Measurements from ENCODE around the gene KRTAP5-4.
"Not testable (repeated sequence)": the region's sequence is repeated elsewhere in the genome, so short reads cannot be mapped to it uniquely, and the experiment has no call there.

KRTAP5-4 gene

GRCh38 chr11:1623716-1624115 is 1.8 kb upstream of the KRTAP5-4 start:
- Mint-ChIP-seq H3K27ac (no peak overlapping the region), H3K27me3 (peaks cover 13 to 22% of the 10 kb centered on the region in 2 donors), H3K4me3 (no peak overlapping the region), H3K4me1 (ENCODE audit: low read depth in 2 of 2) (peaks cover 5% of the 10 kb centered on the region in 2 donors), H3K36me3 (ENCODE audit: insufficient read depth) (peaks cover 2% of the 10 kb centered on the region), H3K9me3 (no peaks in the 10 kb centered on the region)
- DNase-seq = no peak
- ATAC-seq (replicated peaks) = no peak

- H3K9me3 Mint-ChIP-seq = no peaks in the 10 kb centered on the region
- peaks cover 5% of the 10 kb centered on the region in 2 donors for H3K4me1 Mint-ChIP-seq (ENCODE audit: low read depth in 2 of 2)
- peak overlapping the region in 1 of 2 donors; percentile 47 for H3K27ac Mint-ChIP-seq
- DNase-seq (peak in 1 of 3 experiments; percentile 19), ATAC-seq (replicated peaks) (peak; percentile 97)
- H3K36me3 Mint-ChIP-seq (ENCODE audit: insufficient read depth) = peaks cover 2% of the 10 kb centered on the region
- peaks cover 40% of the 10 kb centered on the region in 2 donors for H3K27me3 Mint-ChIP-seq
- H3K4me3 Mint-ChIP-seq = peak overlapping the region; percentile 3 to 28
Observed at GRCh38 chr11:1619449-1619848, 2.5 kb downstream of the KRTAP5-4 start.

- no peaks in the 10 kb centered on the region for H3K9me3 Mint-ChIP-seq
- ATAC-seq (replicated peaks) (no peak), DNase-seq (no peak)
- no peak overlapping the region for H3K27ac Mint-ChIP-seq
- H3K4me1 Mint-ChIP-seq (ENCODE audit: low read depth in 2 of 2) = peaks cover 5% of the 10 kb centered on the region in 2 donors
- no peak overlapping the region for H3K4me3 Mint-ChIP-seq
- H3K36me3 Mint-ChIP-seq (ENCODE audit: insufficient read depth) = no peaks in the 10 kb centered on the region
- H3K27me3 Mint-ChIP-seq = peaks cover 40 to 47% of the 10 kb centered on the region in 2 donors
Observed at GRCh38 chr11:1618231-1618630, 3.7 kb downstream of the KRTAP5-4 start.

- no peak within 1 kb of the TSS for H3K27ac Mint-ChIP-seq
Observed at GRCh38 chr11:1608363-1608762, 13.6 kb downstream of the KRTAP5-4 start, which contains the start of gene KRTAP5-3. KRTAP5-3 (minus strand) TSS chr11:1608463; CDS start chr11:1608385, 78 bp downstream.

GRCh38 chr11:1607901-1608300 is 14.0 kb downstream of the KRTAP5-4 start:
- not testable (repeated sequence) for H3K36me3 Mint-ChIP-seq (ENCODE audit: insufficient read depth); ATAC-seq (replicated peaks); H3K9me3 Mint-ChIP-seq; DNase-seq; H3K27ac Mint-ChIP-seq; H3K4me3 Mint-ChIP-seq
- peaks cover 32 to 40% of the 10 kb centered on the region in 2 donors for H3K27me3 Mint-ChIP-seq
- peaks cover 8 to 12% of the 10 kb centered on the region in 2 donors for H3K4me1 Mint-ChIP-seq (ENCODE audit: low read depth in 2 of 2)

More at GRCh38 chr11:1608363-1608762, 13.6 kb downstream of the KRTAP5-4 start, which contains the start of gene KRTAP5-3:
- H3K4me1 Mint-ChIP-seq (ENCODE audit: low read depth in 2 of 2) = peaks cover 8 to 12% of the 10 kb centered on the region in 2 donors
- no peaks in the 10 kb centered on the region for H3K9me3 Mint-ChIP-seq
- H3K27me3 Mint-ChIP-seq = peaks cover 35 to 36% of the 10 kb centered on the region in 2 donors
- DNase-seq (no peak), ATAC-seq (replicated peaks) (no peak)
- H3K4me3 Mint-ChIP-seq = no peak within 1 kb of the TSS
- H3K36me3 Mint-ChIP-seq (ENCODE audit: insufficient read depth) = no peaks in the 10 kb centered on the region

- Mint-ChIP-seq H3K4me1 (ENCODE audit: low read depth in 2 of 2) (peaks cover 8 to 12% of the 10 kb centered on the region in 2 donors), H3K27me3 (peaks cover 32 to 41% of the 10 kb centered on the region in 2 donors)
- ATAC-seq (replicated peaks); H3K4me3 Mint-ChIP-seq; H3K27ac Mint-ChIP-seq; H3K36me3 Mint-ChIP-seq (ENCODE audit: insufficient read depth); H3K9me3 Mint-ChIP-seq; DNase-seq: not testable (repeated sequence)
Observed at GRCh38 chr11:1607156-1607845, 14.6 kb downstream of the KRTAP5-4 start.

- ATAC-seq (replicated peaks) (peak; percentile 80), DNase-seq (peak in 1 of 3 experiments; percentile 14)
- peaks cover 8 to 12% of the 10 kb centered on the region in 2 donors for H3K4me1 Mint-ChIP-seq (ENCODE audit: low read depth in 2 of 2)
- not testable (repeated sequence) for H3K9me3 Mint-ChIP-seq; H3K36me3 Mint-ChIP-seq (ENCODE audit: insufficient read depth)
- peak overlapping the region; percentile 56 to 57 for H3K4me3 Mint-ChIP-seq
- peak overlapping the region; percentile 57 to 74 for H3K27ac Mint-ChIP-seq
- peaks cover 30 to 49% of the 10 kb centered on the region in 2 donors for H3K27me3 Mint-ChIP-seq
Observed at GRCh38 chr11:1605923-1606322, 16.0 kb downstream of the KRTAP5-4 start.

GRCh38 chr11:1604711-1605110 is 17.2 kb downstream of the KRTAP5-4 start:
- Mint-ChIP-seq H3K27me3 (peaks cover 18 to 53% of the 10 kb centered on the region in 2 donors), H3K4me1 (ENCODE audit: low read depth in 2 of 2) (peaks cover 8 to 12% of the 10 kb centered on the region in 2 donors), H3K27ac (no peak overlapping the region), H3K36me3 (ENCODE audit: insufficient read depth) (no peaks in the 10 kb centered on the region), H3K4me3 (no peak overlapping the region), H3K9me3 (no peaks in the 10 kb centered on the region)
- DNase-seq = no peak
- ATAC-seq (replicated peaks) = no peak

- Mint-ChIP-seq H3K4me1 (ENCODE audit: low read depth in 2 of 2) (peaks cover 8 to 12% of the 10 kb centered on the region in 2 donors), H3K27me3 (peaks cover 15 to 58% of the 10 kb centered on the region in 2 donors), H3K9me3 (no peaks in the 10 kb centered on the region), H3K27ac (no peak overlapping the region), H3K4me3 (no peak overlapping the region), H3K36me3 (ENCODE audit: insufficient read depth) (no peaks in the 10 kb centered on the region)
- ATAC-seq (replicated peaks) (no peak), DNase-seq (no peak)
Observed at GRCh38 chr11:1604181-1604580, 17.8 kb downstream of the KRTAP5-4 start.

- ATAC-seq (replicated peaks) (no peak), DNase-seq (no peak)
- peaks cover 8 to 15% of the 10 kb centered on the region in 2 donors for H3K4me1 Mint-ChIP-seq (ENCODE audit: low read depth in 2 of 2)
- H3K27me3 Mint-ChIP-seq = peaks cover 15 to 54% of the 10 kb centered on the region in 2 donors
- no peaks in the 10 kb centered on the region for H3K9me3 Mint-ChIP-seq
- H3K36me3 Mint-ChIP-seq (ENCODE audit: insufficient read depth) = no peaks in the 10 kb centered on the region
- no peak overlapping the region for H3K27ac Mint-ChIP-seq
- H3K4me3 Mint-ChIP-seq = no peak overlapping the region
Observed at GRCh38 chr11:1603629-1604028, 18.3 kb downstream of the KRTAP5-4 start.

- H3K9me3 Mint-ChIP-seq; DNase-seq; H3K4me3 Mint-ChIP-seq; ATAC-seq (replicated peaks); H3K36me3 Mint-ChIP-seq (ENCODE audit: insufficient read depth); H3K27ac Mint-ChIP-seq: not testable (repeated sequence)
- H3K27me3 Mint-ChIP-seq = peaks cover 16 to 56% of the 10 kb centered on the region in 2 donors
- peaks cover 8 to 15% of the 10 kb centered on the region in 2 donors for H3K4me1 Mint-ChIP-seq (ENCODE audit: low read depth in 2 of 2)
Observed at GRCh38 chr11:1601663-1602062, 20.3 kb downstream of the KRTAP5-4 start.

- no peak overlapping the region for H3K27ac Mint-ChIP-seq
- DNase-seq (no peak), ATAC-seq (replicated peaks) (no peak)
- peaks cover 2 to 13% of the 10 kb centered on the region in 2 donors for H3K4me1 Mint-ChIP-seq (ENCODE audit: low read depth in 2 of 2)
- no peaks in the 10 kb centered on the region for H3K36me3 Mint-ChIP-seq (ENCODE audit: insufficient read depth)
- peaks cover 21 to 49% of the 10 kb centered on the region in 2 donors for H3K27me3 Mint-ChIP-seq
- H3K9me3 Mint-ChIP-seq = no peaks in the 10 kb centered on the region
- H3K4me3 Mint-ChIP-seq = no peak overlapping the region
Observed at GRCh38 chr11:1600626-1601025, 21.3 kb downstream of the KRTAP5-4 start.

GRCh38 chr11:1598816-1599215 is 23.1 kb downstream of the KRTAP5-4 start:
- H3K27ac Mint-ChIP-seq = no peak overlapping the region
- H3K4me3 Mint-ChIP-seq = peak overlapping the region in 1 of 2 donors; percentile 37
- peaks cover 10 to 20% of the 10 kb centered on the region in 2 donors for H3K4me1 Mint-ChIP-seq (ENCODE audit: low read depth in 2 of 2)
- no peaks in the 10 kb centered on the region for H3K36me3 Mint-ChIP-seq (ENCODE audit: insufficient read depth)
- ATAC-seq (replicated peaks) = peak; percentile 90
- peak in 2 of 3 experiments; percentile 22 to 29 for DNase-seq
- H3K27me3 Mint-ChIP-seq = peaks cover 21 to 48% of the 10 kb centered on the region in 2 donors
- H3K9me3 Mint-ChIP-seq = no peaks in the 10 kb centered on the region

GRCh38 chr11:1598406-1598805 is 23.5 kb downstream of the KRTAP5-4 start:
- H3K27ac Mint-ChIP-seq; H3K36me3 Mint-ChIP-seq (ENCODE audit: insufficient read depth); DNase-seq; ATAC-seq (replicated peaks); H3K9me3 Mint-ChIP-seq: not testable (repeated sequence)
- peaks cover 21 to 44% of the 10 kb centered on the region in 2 donors for H3K27me3 Mint-ChIP-seq
- H3K4me3 Mint-ChIP-seq = peak overlapping the region in 1 of 2 donors; percentile 37
- peaks cover 11 to 20% of the 10 kb centered on the region in 2 donors for H3K4me1 Mint-ChIP-seq (ENCODE audit: low read depth in 2 of 2)

Measured in effector memory CD8-positive, alpha-beta T cell (primary cell).